H54 (cell line): ENCODE measurements around the gene KCNJ1.

Experiments
- DNase-seq: peaks from one replicate; pipeline ENCODE4 v3.0.0; 2011; ENCODE audit warnings: low spot score, mixed read lengths; ENCODE audit not compliant: insufficient read length
- FAIRE-seq: peaks from 3 replicates; lab custom pipeline; 2011; peaks lifted over from hg19 to GRCh38; lab: Jason Lieb, UNC
- POLR2A ChIP-seq: IDR thresholded peaks from 2 replicates; pipeline ENCODE4 v1.6.1; 2011; ENCODE audit warnings: low read depth, mild to moderate bottlenecking, low read length

KCNJ1 gene

DNA sequence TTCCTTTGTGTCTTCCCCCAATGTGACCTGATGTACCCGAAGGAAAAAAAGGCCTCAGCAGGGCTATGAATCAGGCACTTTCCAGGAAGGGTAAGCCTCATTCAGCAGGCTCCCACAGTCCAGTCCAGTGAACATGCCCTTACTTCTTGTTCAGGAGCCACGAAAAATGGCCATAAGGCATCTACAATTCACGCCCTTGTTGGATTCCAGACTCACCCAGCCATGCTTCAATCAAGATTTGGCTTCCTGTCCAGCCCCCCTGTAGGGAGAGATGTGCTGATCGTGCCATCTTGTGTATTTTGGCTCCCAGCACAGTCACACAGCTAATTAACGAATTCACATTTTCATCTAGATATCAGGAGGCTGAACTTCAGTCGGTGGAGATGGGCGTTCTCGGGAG, 14.1 kb upstream of the KCNJ1 start:
- DNase-seq (no peak), FAIRE-seq (no peak)
- no peak for TF ChIP-seq POLR2A

DNA sequence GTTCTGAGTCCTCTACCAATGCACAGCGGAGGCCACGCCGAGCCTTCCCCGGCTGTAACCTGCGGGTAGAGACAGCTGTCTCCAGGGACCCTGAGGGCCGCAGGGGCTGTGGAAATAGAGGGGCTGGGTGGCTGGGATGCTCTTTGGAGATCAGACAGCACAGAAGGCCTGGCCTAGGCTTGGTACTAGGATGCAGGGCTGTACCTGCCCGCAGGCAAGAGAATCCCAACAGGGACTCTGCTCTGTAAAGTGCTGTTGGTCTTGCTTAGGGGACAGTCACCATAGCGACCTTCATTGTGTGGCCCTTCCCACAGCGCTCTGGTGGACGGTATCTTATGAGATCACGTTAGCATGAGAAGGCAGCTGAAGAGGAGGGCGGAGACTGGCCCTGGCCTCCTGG, 12.7 kb upstream of the KCNJ1 start:
- TF ChIP-seq POLR2A, result no peak
- DNase-seq (no peak), FAIRE-seq (no peak)

DNA sequence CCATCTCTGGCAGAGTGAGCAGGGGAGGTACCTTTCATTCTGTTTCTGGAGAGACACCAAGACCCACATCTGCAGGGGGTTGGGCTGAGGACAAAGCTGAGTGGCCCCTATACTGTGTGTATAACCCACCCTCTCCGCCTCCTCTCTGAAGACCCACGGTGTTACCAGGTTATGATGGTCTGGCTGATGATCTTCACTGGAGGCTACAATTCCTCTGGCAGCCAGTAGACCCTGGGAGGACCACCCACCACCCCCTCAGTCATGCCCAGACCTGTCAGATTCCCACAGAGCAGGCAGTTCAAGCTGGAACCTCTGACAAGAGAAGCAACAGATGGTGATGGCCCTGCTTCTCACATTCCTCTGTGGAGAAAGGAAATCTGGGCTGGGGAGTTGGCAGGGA, 11.4 kb upstream of the KCNJ1 start:
- TF ChIP-seq POLR2A, result no peak
- no peak for FAIRE-seq
- DNase-seq, result no peak

DNA sequence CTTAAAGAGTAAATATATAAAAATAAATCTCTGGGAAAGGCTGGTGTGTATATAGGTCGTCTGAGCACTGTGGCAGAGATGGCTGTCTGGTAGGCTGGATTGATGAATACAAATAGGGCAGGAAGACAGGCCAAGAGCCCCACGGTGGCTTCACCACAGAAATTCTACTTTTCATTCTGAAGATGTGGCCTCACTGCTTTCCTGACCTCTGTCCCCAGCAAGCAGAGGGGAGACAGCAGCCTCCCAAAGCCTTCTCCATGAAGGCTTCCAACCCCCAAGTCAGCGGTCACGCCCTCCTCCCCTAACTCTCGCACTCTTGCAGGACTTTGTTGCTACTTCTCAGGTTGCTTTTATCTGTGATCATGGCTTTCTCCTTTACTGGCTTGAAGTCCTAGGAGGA, 10.6 kb upstream of the KCNJ1 start:
- no peak for DNase-seq
- TF ChIP-seq POLR2A, result no peak
- FAIRE-seq, result no peak

DNA sequence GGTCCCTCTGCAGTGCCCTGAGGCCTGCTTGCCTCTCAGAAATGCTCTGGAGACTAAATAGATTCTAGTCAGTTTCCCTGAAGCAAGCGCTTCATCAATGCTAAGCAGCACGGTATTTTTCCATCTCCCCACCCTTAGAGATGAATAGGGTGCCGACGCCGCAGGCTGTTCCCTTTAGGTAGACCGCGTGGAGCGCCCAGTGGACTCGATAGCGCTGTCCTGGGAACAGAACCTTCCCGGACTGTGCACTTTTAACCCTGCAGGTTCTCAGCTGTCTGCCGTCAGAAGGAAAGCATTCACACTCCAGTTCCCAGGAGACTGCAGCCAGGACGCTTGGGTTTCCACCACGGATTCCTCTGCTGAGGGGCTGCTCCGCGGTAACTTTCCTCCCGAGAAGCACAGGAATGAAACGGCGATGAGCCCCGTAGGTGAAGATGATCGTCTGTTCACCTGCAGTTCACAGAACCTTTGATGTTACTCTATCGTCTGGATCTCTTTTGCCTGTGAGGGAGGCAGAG, 9.1 kb upstream of the KCNJ1 start:
- no peak for TF ChIP-seq POLR2A
- no peak for FAIRE-seq

DNA sequence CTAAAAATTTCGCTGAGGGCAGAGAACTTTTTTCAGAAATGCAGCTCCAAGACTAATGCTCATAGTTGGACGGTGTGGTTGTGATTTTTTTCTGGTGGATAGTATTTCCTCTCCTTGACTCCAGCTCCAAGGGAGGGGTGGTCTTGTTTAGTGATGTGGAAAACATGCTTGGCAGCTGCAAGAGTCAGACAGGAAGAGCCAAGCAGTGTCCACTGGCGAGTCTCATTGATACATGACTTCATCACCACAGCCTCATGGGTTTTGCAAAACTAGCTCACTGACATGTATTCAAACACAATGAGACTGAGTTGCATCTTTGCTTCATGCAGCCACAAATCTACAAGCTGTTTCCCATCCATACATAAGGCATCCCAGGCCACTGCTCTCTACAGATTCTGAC, 7.3 kb upstream of the KCNJ1 start:
- DNase-seq (no peak), FAIRE-seq (no peak)
- no peak for TF ChIP-seq POLR2A

More for the DNA sequence above, 9.1 kb upstream of the KCNJ1 start:
- no peak for DNase-seq

DNA sequence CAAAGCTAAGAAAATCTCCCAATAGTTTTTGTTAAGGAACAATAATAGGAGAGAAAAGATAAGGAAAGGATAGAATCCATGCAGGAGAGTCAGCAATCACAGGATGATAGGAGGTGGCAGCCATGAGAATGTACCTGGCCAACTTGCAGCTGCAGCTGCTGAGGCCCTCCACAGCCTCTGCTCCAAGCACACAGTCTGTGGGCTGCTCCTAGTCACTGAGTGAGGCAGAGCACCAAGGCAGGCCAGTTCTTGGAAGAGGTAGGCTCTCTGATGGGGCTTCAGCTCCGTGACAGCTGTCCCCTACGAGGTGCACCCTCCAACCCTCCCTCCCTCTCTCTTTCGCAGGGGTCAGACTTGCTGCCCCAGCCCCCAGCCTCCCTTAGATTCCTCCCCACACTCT, 5.5 kb upstream of the KCNJ1 start:
- DNase-seq (no peak), FAIRE-seq (no peak)
- TF ChIP-seq POLR2A, result no peak

DNA sequence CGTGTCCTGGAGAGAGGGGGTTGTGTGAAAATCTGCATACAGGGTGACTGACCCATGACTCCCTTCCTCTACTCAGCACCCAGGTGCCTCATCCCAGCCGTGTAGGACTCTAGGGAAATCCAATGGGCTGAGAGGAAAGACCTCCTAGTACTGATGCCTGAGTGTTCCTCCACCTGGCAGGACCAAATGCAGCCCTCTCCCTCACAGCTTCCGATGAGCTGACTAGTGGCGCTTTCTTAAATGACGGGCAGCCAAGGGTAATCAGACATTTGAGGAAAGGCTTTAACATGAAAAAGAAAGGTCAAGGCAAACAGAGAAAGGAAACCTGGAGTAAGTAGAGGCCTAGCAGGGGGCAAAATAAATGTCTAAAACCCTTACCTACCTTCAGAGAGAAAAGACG, 5.0 kb upstream of the KCNJ1 start:
- no peak for FAIRE-seq
- no peak for DNase-seq
- TF ChIP-seq POLR2A, result no peak

DNA sequence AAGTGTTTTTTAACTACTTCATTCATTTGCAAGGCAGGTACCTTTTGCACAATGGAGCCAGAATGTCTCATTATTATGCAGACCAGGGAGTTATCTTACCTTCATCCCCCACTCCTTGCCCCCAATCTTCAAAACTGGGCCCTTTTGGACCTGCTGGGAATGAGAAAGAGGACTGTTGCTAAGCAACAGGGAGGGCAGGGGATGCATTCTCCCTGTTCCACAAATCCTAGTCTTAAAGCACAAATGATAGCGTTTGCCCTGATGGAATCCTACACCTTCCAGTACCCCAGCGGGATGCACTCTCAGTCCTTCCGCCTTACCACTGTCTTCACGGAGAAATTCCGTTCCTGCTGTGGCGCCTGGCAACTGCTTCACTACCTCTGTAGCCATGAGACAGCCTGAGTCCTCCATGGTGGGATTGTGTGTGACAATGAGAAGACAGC, 4.1 kb upstream of the KCNJ1 start:
- FAIRE-seq, result no peak
- TF ChIP-seq POLR2A, result no peak
- no peak for DNase-seq

DNA sequence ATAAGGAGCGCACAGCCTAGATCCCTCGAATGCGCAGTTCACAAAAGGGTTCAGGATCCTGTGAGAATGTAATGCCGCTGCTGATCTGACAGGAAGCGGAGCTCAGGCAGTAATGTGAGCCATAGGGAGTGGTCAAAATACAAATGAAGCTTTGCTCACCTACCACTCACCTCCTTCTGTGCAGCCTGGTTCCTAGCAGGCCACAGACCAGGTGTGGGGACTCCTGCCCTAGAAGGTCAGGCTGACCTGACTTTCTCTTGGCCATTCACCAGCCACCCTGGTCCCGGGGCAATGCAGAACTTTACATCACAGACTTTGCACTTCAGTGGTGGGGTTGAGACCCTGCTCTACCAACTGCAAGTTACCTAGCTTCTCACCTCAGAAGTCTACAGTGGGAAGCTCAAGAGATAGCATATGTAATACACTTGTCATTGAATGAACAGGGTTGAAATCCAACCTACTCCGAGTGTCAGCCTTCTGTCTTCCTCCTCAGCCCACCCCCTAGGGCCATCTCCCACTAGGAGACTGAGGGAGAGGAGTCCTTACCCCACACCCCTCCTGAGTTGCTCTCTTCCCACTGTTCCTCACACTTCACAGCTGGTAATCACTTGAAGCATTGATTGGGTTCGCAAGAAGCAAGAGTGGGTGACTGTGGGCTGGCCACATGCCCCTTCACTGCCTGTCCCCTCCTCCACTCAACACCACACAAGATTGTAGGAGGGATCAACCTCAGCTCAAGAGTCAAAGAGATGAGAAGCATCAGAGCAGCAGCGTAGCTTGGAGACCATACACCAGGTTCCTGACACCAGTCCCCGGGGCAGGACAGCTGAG, 2.0 kb upstream of the KCNJ1 start:
- TF ChIP-seq POLR2A, result no peak
- FAIRE-seq (no peak), DNase-seq (no peak)

DNA sequence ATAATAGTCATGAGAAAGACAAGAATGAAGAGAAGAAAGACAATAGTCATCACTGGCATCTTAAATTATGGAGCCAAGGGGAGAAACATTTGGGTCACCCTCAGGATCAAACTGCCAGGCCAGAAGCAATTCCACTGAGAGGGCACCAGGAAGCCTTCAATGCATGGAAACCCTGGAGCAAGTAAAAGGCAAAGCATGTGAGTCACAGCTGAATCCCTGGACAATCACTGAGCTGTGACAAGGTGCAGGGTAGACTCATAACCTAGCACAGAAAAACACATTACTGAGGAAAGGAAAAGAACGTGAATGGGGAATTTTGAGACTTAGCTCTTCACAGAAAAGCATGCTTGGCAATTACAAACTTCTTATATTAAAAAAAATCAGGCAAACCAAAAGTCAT, 1.6 kb downstream of the KCNJ1 start:
- DNase-seq (no peak), FAIRE-seq (no peak)
- TF ChIP-seq POLR2A, result no peak

DNA sequence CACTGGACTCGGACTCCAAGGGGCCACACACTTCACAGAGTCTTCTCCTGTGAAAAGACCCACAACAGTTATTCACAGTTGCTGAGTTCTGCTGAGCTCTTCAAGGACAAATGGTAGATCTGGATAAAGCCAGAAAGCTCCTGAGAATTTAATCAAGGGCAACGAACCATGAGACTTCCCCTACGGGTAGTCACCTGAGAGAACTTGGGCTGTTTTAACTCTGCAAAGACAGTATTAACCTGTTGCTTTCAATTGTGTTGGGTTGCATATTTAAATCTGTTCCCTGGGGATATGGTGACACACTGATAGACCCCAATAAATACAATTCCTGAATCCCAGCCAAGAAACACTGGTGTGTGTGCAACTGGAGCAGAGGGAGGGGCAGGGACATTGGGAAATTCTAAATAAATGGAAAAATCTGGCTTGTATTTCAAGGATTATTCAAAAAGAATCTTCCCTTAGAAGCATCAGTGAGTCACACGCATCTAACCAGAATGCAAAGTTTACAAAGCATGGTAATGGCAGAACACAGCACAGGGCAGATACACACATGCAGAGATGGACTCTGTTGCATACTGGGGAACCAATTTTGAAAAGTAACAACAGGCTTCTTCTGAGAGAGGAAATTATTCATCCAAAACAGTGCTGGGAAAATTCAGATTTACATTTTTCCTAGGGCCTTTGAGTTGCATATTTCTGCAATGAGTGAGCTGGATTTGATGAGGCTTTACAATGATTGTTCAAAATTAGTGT, 4.0 kb downstream of the KCNJ1 start:
- TF ChIP-seq POLR2A, result no peak
- FAIRE-seq (no peak), DNase-seq (no peak)

DNA sequence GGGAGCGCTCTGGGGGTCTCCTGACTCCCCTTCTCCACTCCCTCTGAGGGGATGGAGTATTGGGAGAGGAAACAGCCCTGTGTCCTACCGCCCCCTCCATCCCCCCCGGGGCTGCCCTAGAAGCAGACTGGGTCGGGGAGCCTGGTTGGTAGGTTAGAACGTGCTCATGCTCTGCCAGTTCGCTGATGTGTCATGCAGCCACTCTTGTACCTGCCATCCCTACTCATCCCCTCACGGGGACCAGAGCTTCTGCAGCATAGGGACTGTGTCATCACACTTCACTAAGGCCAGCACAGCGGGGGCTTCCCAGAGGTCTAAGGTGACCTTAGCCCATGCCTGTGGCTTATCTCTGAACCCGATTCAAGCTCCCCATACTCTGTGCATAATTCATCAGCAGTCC, 4.7 kb downstream of the KCNJ1 start:
- TF ChIP-seq POLR2A, result no peak
- FAIRE-seq (no peak), DNase-seq (no peak)

DNA sequence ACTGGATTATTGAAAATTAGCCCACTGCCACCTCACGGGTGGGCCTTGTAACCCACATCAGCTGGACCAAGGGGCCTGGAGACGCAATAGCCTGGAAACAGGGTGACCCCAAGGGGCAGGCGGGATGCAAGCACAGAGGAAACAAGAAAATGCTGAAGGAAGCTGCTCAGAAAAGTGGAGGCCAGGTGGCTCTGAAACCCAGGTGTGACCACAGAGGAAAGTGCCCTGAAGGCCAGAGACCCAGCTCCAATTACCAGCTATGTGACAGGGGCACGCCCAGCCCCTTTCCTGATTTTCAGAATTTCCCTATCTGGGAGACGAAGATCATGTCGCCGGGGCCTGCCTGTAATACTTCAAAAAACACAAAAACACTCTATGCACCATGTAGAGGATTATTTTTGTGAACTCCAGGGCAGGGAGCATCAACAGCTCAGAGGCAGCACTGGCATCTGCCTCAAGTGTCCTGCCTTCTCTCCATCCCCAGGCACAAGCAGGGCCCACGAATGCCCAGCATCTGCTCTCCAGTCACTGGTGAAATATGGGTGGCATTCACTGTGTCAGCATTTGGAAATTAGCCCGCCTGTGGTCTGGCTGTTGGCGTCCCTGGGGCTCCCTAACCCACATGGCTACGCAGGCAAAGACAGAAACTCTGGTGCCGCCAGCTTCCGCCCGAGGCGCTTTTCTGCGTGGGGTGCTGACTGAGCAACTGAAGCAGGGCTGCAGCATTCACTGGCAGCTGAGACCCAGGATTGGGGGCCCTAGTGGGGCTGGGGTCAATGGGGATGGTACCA, 6.3 kb downstream of the KCNJ1 start:
- TF ChIP-seq POLR2A, result no peak
- FAIRE-seq, result no peak
- DNase-seq, result peak; percentile 16
